ENCODE data around the gene APOL4.

APOL4 gene

GRCh38 chr22:36185828-36186624 is 15.6 kb downstream of the APOL4 start:
- TF ChIP-seq CTCF (IDR thresholded peaks at IDR 0.05; ENCODE audit: low read depth, low read length, missing control alignments), result peak; percentile 7
- Histone ChIP-seq H3K36me3 (replicated peaks) (no peaks in the 10 kb centered on the region), H3K27ac (no peak overlapping the region), H3K27me3 (replicated peaks) (no peaks in the 10 kb centered on the region), H3K4me3 (ENCODE audit: low read depth, low read length) (no peak overlapping the region)
- in situ Hi-C loops (cut with HindIII; ENCODE audit: low pct_ligation_motif_present, low sequenced_read_pairs), result no loop called here
- DNase-seq, result no peak

- Histone ChIP-seq H3K4me3 (ENCODE audit: low read depth, low read length) (no peak overlapping the region), H3K27me3 (replicated peaks) (no peaks in the 10 kb centered on the region), H3K27ac (no peak overlapping the region), H3K36me3 (replicated peaks) (no peaks in the 10 kb centered on the region)
- DNase-seq, result no peak
- in situ Hi-C loops (cut with HindIII; ENCODE audit: low pct_ligation_motif_present, low sequenced_read_pairs), result no loop called here
- no peak for TF ChIP-seq CTCF (IDR thresholded peaks at IDR 0.05; ENCODE audit: low read depth, low read length, missing control alignments)
These were observed 17.1 kb downstream of the APOL4 start for GRCh38 chr22:36184433-36185025.

GRCh38 chr22:36183446-36183845 is 18.2 kb downstream of the APOL4 start:
- DNase-seq, result no peak
- in situ Hi-C loops (cut with HindIII; ENCODE audit: low pct_ligation_motif_present, low sequenced_read_pairs), result no loop called here
- TF ChIP-seq CTCF (IDR thresholded peaks at IDR 0.05; ENCODE audit: low read depth, low read length, missing control alignments), result no peak
- Histone ChIP-seq H3K4me3 (ENCODE audit: low read depth, low read length) (no peak overlapping the region), H3K27me3 (replicated peaks) (no peaks in the 10 kb centered on the region), H3K36me3 (replicated peaks) (no peaks in the 10 kb centered on the region), H3K27ac (no peak overlapping the region)

- in situ Hi-C loops (cut with HindIII; ENCODE audit: low pct_ligation_motif_present, low sequenced_read_pairs), result no loop called here
- no peak for TF ChIP-seq CTCF (IDR thresholded peaks at IDR 0.05; ENCODE audit: low read depth, low read length, missing control alignments)
- H3K27ac ChIP-seq, result no peak overlapping the region
- no peak overlapping the region for H3K4me3 ChIP-seq (ENCODE audit: low read depth, low read length)
- DNase-seq, result no peak
- H3K36me3 ChIP-seq (replicated peaks), result no peaks in the 10 kb centered on the region
- no peaks in the 10 kb centered on the region for H3K27me3 ChIP-seq (replicated peaks)
These were observed 18.8 kb downstream of the APOL4 start for GRCh38 chr22:36182857-36183256.

- no peak for DNase-seq
- no peak overlapping the region for H3K4me3 ChIP-seq (ENCODE audit: low read depth, low read length)
- no peaks in the 10 kb centered on the region for H3K27me3 ChIP-seq (replicated peaks)
- H3K27ac ChIP-seq, result no peak overlapping the region
- no peaks in the 10 kb centered on the region for H3K36me3 ChIP-seq (replicated peaks)
- in situ Hi-C loops (cut with HindIII; ENCODE audit: low pct_ligation_motif_present, low sequenced_read_pairs), result no loop called here
- no peak for TF ChIP-seq CTCF (IDR thresholded peaks at IDR 0.05; ENCODE audit: low read depth, low read length, missing control alignments)
These were observed 19.6 kb downstream of the APOL4 start for GRCh38 chr22:36182056-36182455.

All from brain microvascular endothelial cell (primary cell).